RWPE2 (cell line): ENCODE results near the gene SPP2.
A peak's percentile ranks its signal among the peaks of the same experiment; 100 is the strongest.

Experiments
- ATAC-seq: fragments of 200-7000 bp; cut with Tn5 transposase; 3 replicates; pipeline ENCODE4 v1.9.1; 2021; ENCODE audit warnings: low read depth
- DNase-seq: peaks from one replicate; pipeline ENCODE4 v3.0.0-alpha.2; 2020; ENCODE audit warnings: low spot score
- H3K27ac ChIP-seq: fragments of 450-650 bp; 2 replicates; pipeline ENCODE4 v1.5.1; 2017; ENCODE audit warnings: mild to moderate bottlenecking; ENCODE audit not compliant: poor library complexity, severe bottlenecking
- H3K27me3 ChIP-seq: fragments of 250-450 bp; sonication (Bioruptor Pico); 2 replicates; pipeline ENCODE4 v1.5.1; 2021; ENCODE audit warnings: mild to moderate bottlenecking, moderate library complexity; ENCODE audit not compliant: insufficient read depth, poor library complexity, severe bottlenecking
- H3K36me3 ChIP-seq: fragments of 250-450 bp; sonication (Bioruptor Pico); 2 replicates; pipeline ENCODE4 v1.5.1; 2020; ENCODE audit warnings: low read depth, mild to moderate bottlenecking, moderate library complexity
- H3K4me1 ChIP-seq: fragments of 250-450 bp; sonication (Bioruptor Pico); 2 replicates; pipeline ENCODE4 v1.5.1; 2021; ENCODE audit warnings: mild to moderate bottlenecking, moderate library complexity; ENCODE audit not compliant: insufficient read depth, poor library complexity, severe bottlenecking
- H3K4me3 ChIP-seq: fragments of 250-450 bp; sonication (Bioruptor Pico); 2 replicates; pipeline ENCODE4 v1.5.1; 2021; ENCODE audit warnings: mild to moderate bottlenecking, moderate library complexity; ENCODE audit not compliant: severe bottlenecking
- H3K9me3 ChIP-seq: fragments of 250-450 bp; sonication (Bioruptor Pico); 2 replicates; pipeline ENCODE4 v1.5.1; 2021; ENCODE audit warnings: mild to moderate bottlenecking, moderate library complexity; ENCODE audit not compliant: severe bottlenecking
- CTCF ChIP-seq: fragments of 450-650 bp; IDR thresholded peaks from one replicate; pipeline ENCODE4 v1.5.1; 2017; ENCODE audit warnings: mild to moderate bottlenecking, moderate library complexity; ENCODE audit not compliant: poor library complexity, severe bottlenecking

Gene SPP2

GRCh38 chr2:234047361-234047760 lies 3.1 kb upstream of the SPP2 start:
- Histone ChIP-seq H3K27ac (no peak overlapping the region), H3K4me3 (no peak overlapping the region), H3K4me1 (peaks cover 4% of the 10 kb centered on the region), H3K36me3 (no peaks in the 10 kb centered on the region), H3K27me3 (no peaks in the 10 kb centered on the region), H3K9me3 (peaks cover 3% of the 10 kb centered on the region)
- no peak for DNase-seq
- TF ChIP-seq CTCF = no peak
- ATAC-seq = no peak

- DNase-seq (no peak), ATAC-seq (no peak)
- Histone ChIP-seq H3K27ac (no peak overlapping the region), H3K9me3 (peaks cover 3% of the 10 kb centered on the region), H3K27me3 (no peaks in the 10 kb centered on the region), H3K4me3 (no peak overlapping the region), H3K36me3 (no peaks in the 10 kb centered on the region), H3K4me1 (peaks cover 4% of the 10 kb centered on the region)
- no peak for TF ChIP-seq CTCF
These were observed 2.5 kb upstream of the SPP2 start for GRCh38 chr2:234048049-234048448.

- H3K4me3 ChIP-seq = no peak overlapping the region
- no peak for DNase-seq
- peak overlapping the region; percentile 2 for H3K27ac ChIP-seq
- TF ChIP-seq CTCF = no peak
- no peaks in the 10 kb centered on the region for H3K4me1 ChIP-seq
- peak; percentile 54 for ATAC-seq
- H3K27me3 ChIP-seq = no peaks in the 10 kb centered on the region
- H3K36me3 ChIP-seq = no peaks in the 10 kb centered on the region
- no peaks in the 10 kb centered on the region for H3K9me3 ChIP-seq
These were observed 1.0 kb downstream of the SPP2 start for GRCh38 chr2:234051374-234052070.

- no peaks in the 10 kb centered on the region for H3K9me3 ChIP-seq
- H3K36me3 ChIP-seq = no peaks in the 10 kb centered on the region
- DNase-seq (no peak), ATAC-seq (no peak)
- TF ChIP-seq CTCF = no peak
- no peaks in the 10 kb centered on the region for H3K27me3 ChIP-seq
- H3K27ac ChIP-seq = no peak overlapping the region
- no peaks in the 10 kb centered on the region for H3K4me1 ChIP-seq
- no peak overlapping the region for H3K4me3 ChIP-seq
These were observed 8.4 kb downstream of the SPP2 start for GRCh38 chr2:234058881-234059280.

- Histone ChIP-seq H3K4me1 (no peaks in the 10 kb centered on the region), H3K9me3 (no peaks in the 10 kb centered on the region), H3K27me3 (no peaks in the 10 kb centered on the region), H3K4me3 (no peak overlapping the region), H3K27ac (no peak overlapping the region), H3K36me3 (no peaks in the 10 kb centered on the region)
- DNase-seq (no peak), ATAC-seq (no peak)
- TF ChIP-seq CTCF = no peak
These were observed 9.7 kb downstream of the SPP2 start for GRCh38 chr2:234060236-234060635.
